ENCODE measurements around the gene LAMC1.
"Not testable (repeated sequence)": the region's sequence is repeated elsewhere in the genome, so short reads cannot be mapped to it uniquely, and the experiment has no call there.

The LAMC1 gene

DNA sequence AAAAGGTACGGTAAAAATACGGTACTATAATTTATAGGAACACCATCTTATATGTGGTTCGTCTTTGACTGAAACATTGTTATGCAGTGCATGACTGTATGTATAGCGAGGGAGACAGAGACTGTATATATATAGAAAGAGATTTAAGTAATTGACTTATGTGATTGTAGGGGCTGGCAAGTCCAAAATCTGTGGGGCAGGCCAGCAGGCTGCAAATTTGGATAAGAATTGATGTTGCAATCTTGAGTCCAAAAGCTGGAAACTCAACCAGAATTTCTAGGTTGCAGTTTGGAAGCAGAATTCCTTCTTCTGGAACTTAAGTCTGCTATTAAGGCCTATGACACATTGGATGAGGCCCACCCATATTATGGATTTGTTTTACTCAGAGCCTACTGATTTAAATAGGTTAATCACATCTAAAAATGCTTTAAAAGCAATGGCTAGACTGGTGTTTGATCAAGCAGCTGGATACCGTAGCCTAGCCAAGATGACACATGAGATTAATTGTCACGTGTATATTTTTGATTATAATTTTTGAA is 42.0 kb downstream of the LAMC1 start:
- H3K27ac ChIP-seq (ENCODE audit: low read depth, low read length): no peak overlapping the region
- H2BK5ac ChIP-seq (ENCODE audit: low read depth, low read length, poor library complexity): no peak overlapping the region
- peaks cover 2 to 4% of the 10 kb centered on the region in 2 experiments for H3K4me1 ChIP-seq (ENCODE audit: control insufficient read depth in 1 of 2, insufficient read depth in 2 of 2, low read length in 2 of 2)
- no peak overlapping the region for H3K4me3 ChIP-seq (ENCODE audit: low read depth, low read length)
- no peak overlapping the region for H2BK120ac ChIP-seq (ENCODE audit: insufficient read depth, low read length, poor library complexity)
- H4K12ac ChIP-seq (ENCODE audit: low read depth, low read length): no peak overlapping the region
- H3K79me1 ChIP-seq (ENCODE audit: low read length): no peaks in the 10 kb centered on the region
- H4K8ac ChIP-seq (ENCODE audit: low read depth, low read length): no peak overlapping the region
- no peak overlapping the region for H3K4me2 ChIP-seq (ENCODE audit: low read length)
- DNase-seq: no peak
- H2BK12ac ChIP-seq (ENCODE audit: low read length): no peak overlapping the region
- no peak overlapping the region for H3K14ac ChIP-seq (ENCODE audit: low read length)
- no peaks in the 10 kb centered on the region for H3K27me3 ChIP-seq (ENCODE audit: insufficient read depth, low read length)
- H3K23ac ChIP-seq (ENCODE audit: low read length): no peak overlapping the region
- no peak overlapping the region for H3K4ac ChIP-seq (ENCODE audit: low read depth, low read length)
- H3K79me2 ChIP-seq (ENCODE audit: control insufficient read depth, insufficient read depth, low read length, poor library complexity): no peaks in the 10 kb centered on the region
- H3K36me3 ChIP-seq (ENCODE audit: control insufficient read depth in 1 of 2, insufficient read depth in 2 of 2, low read length in 2 of 2): no peaks in the 10 kb centered on the region
- H3K9ac ChIP-seq (ENCODE audit: low read length): no peak overlapping the region
- no peak overlapping the region for H2AFZ ChIP-seq (ENCODE audit: insufficient read depth, low read length, poor library complexity)
- H3K18ac ChIP-seq (ENCODE audit: low read length): no peak overlapping the region
- H4K91ac ChIP-seq (ENCODE audit: low read depth, low read length): no peak overlapping the region
- no peak overlapping the region for H2AK5ac ChIP-seq (ENCODE audit: low read length)
- no peaks in the 10 kb centered on the region for H3K9me3 ChIP-seq (ENCODE audit: insufficient read depth, low read depth, low read length)
- WGBS (ENCODE audit: extremely low coverage, insufficient coverage, insufficient read length): no CpG with 5 or more reads among the region's 6 CpGs

- not testable (repeated sequence) for H3K23ac ChIP-seq (ENCODE audit: low read length); H4K91ac ChIP-seq (ENCODE audit: low read depth, low read length); H3K4me2 ChIP-seq (ENCODE audit: low read length); H2BK12ac ChIP-seq (ENCODE audit: low read length); H3K79me1 ChIP-seq (ENCODE audit: low read length); H2BK120ac ChIP-seq (ENCODE audit: insufficient read depth, low read length, poor library complexity); H3K36me3 ChIP-seq (ENCODE audit: control insufficient read depth in 1 of 2, insufficient read depth in 2 of 2, low read length in 2 of 2); H3K4me1 ChIP-seq (ENCODE audit: control insufficient read depth in 1 of 2, insufficient read depth in 2 of 2, low read length in 2 of 2); H3K9ac ChIP-seq (ENCODE audit: low read length); H3K4me3 ChIP-seq (ENCODE audit: low read depth, low read length); H3K27me3 ChIP-seq (ENCODE audit: insufficient read depth, low read length); H3K27ac ChIP-seq (ENCODE audit: low read depth, low read length); H3K79me2 ChIP-seq (ENCODE audit: control insufficient read depth, insufficient read depth, low read length, poor library complexity); DNase-seq; H2AK5ac ChIP-seq (ENCODE audit: low read length); H4K12ac ChIP-seq (ENCODE audit: low read depth, low read length); H3K9me3 ChIP-seq (ENCODE audit: insufficient read depth, low read depth, low read length); H2BK5ac ChIP-seq (ENCODE audit: low read depth, low read length, poor library complexity); H3K4ac ChIP-seq (ENCODE audit: low read depth, low read length); H3K14ac ChIP-seq (ENCODE audit: low read length); H3K18ac ChIP-seq (ENCODE audit: low read length); H4K8ac ChIP-seq (ENCODE audit: low read depth, low read length); H2AFZ ChIP-seq (ENCODE audit: insufficient read depth, low read length, poor library complexity)
- no CpG with 5 or more reads among the region's 2 CpGs for WGBS (ENCODE audit: extremely low coverage, insufficient coverage, insufficient read length)
Observed at GRCh38 chr1:183066432-183066831, 43.2 kb downstream of the LAMC1 start.

DNA sequence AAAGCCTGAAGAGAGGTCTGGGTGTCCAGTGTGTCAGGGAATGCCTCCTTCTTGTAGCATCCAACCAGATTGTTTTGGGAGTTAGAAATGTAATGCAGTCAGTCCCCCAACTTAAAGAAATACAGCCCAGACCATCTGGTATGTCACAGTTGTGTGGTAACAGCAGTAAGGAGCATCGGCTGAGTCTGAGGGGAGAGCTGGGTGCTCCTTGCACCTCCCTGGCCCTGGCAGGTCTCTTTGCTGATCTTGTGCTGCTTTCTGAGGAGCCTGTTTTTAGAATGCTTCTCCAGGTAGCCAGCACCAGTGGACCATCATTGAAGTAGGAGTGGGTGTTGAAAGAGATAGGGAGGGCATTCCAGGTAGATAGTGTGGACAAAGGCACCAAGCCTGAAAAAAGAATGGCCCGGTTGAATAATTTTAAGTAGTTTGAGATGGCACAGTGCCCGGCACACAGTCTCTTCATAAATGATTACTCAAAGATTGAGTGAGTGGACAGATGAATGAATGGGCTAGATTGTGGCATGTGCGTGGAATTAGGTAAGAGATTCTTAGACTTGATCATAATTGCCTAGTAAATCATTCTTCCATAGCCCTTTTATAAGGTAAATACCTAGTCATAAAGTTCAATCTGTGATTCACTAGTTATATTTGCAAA is 46.5 kb downstream of the LAMC1 start:
- Histone ChIP-seq H3K4me1 (ENCODE audit: control insufficient read depth in 1 of 2, insufficient read depth in 2 of 2, low read length in 2 of 2) (peaks cover 0 to 5% of the 10 kb centered on the region in 2 experiments), H3K79me2 (ENCODE audit: control insufficient read depth, insufficient read depth, low read length, poor library complexity) (no peaks in the 10 kb centered on the region), H4K12ac (ENCODE audit: low read depth, low read length) (no peak overlapping the region), H2AK5ac (ENCODE audit: low read length) (no peak overlapping the region), H3K27ac (ENCODE audit: low read depth, low read length) (no peak overlapping the region), H3K9ac (ENCODE audit: low read length) (no peak overlapping the region), H3K79me1 (ENCODE audit: low read length) (no peaks in the 10 kb centered on the region), H2BK5ac (ENCODE audit: low read depth, low read length, poor library complexity) (no peak overlapping the region), H3K14ac (ENCODE audit: low read length) (no peak overlapping the region), H4K8ac (ENCODE audit: low read depth, low read length) (no peak overlapping the region), H3K27me3 (ENCODE audit: insufficient read depth, low read length) (no peaks in the 10 kb centered on the region), H3K9me3 (ENCODE audit: insufficient read depth, low read depth, low read length) (no peaks in the 10 kb centered on the region), H3K18ac (ENCODE audit: low read length) (no peak overlapping the region), H2AFZ (ENCODE audit: insufficient read depth, low read length, poor library complexity) (no peak overlapping the region), H2BK120ac (ENCODE audit: insufficient read depth, low read length, poor library complexity) (no peak overlapping the region), H3K23ac (ENCODE audit: low read length) (no peak overlapping the region), H2BK12ac (ENCODE audit: low read length) (no peak overlapping the region), H3K36me3 (ENCODE audit: control insufficient read depth in 1 of 2, insufficient read depth in 2 of 2, low read length in 2 of 2) (no peaks in the 10 kb centered on the region), H3K4me2 (ENCODE audit: low read length) (no peak overlapping the region), H4K91ac (ENCODE audit: low read depth, low read length) (no peak overlapping the region), H3K4me3 (ENCODE audit: low read depth, low read length) (no peak overlapping the region), H3K4ac (ENCODE audit: low read depth, low read length) (no peak overlapping the region)
- no peak for DNase-seq
- WGBS (ENCODE audit: extremely low coverage, insufficient coverage, insufficient read length): no CpG with 5 or more reads among the region's 4 CpGs

DNA sequence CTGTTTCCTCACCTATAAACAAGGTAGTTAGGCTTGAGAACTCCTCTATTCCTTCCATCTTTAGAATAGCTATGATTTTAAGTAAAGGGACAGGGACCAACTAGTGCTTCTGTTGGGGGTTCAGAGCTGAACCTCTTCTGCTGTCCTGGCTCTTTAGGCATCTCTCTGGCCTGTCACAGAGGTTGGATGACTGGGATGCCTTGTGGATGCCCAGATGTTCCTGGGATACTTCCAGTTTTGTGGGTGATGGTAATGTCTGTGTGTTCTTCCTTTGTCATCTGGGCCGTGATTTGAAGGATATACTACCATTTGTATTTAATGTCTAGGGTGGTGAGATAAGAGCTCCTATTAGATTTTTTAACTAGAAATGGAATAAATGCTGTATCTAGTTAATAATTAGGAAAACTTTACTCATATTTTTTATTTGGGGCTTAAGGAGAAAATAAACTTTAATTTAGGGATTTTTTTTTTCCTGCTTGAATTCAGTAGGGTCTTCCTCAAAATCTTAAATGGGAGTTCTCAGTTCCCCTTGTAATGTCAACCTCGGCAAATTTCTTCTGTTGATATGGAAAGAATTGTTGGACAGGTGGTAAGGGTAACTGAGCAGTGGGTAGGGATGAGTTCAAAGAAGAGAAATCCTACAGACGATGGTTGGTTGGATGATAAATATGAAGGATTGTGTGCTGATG is 47.2 kb downstream of the LAMC1 start:
- Histone ChIP-seq H3K18ac (ENCODE audit: low read length) (no peak overlapping the region), H2BK12ac (ENCODE audit: low read length) (no peak overlapping the region), H3K4me3 (ENCODE audit: low read depth, low read length) (no peak overlapping the region), H4K91ac (ENCODE audit: low read depth, low read length) (no peak overlapping the region), H3K27me3 (ENCODE audit: insufficient read depth, low read length) (no peaks in the 10 kb centered on the region), H3K27ac (ENCODE audit: low read depth, low read length) (no peak overlapping the region), H4K8ac (ENCODE audit: low read depth, low read length) (no peak overlapping the region), H3K79me1 (ENCODE audit: low read length) (no peaks in the 10 kb centered on the region), H2BK5ac (ENCODE audit: low read depth, low read length, poor library complexity) (no peak overlapping the region), H3K4me2 (ENCODE audit: low read length) (no peak overlapping the region), H3K9me3 (ENCODE audit: insufficient read depth, low read depth, low read length) (no peaks in the 10 kb centered on the region), H2BK120ac (ENCODE audit: insufficient read depth, low read length, poor library complexity) (no peak overlapping the region), H3K4me1 (ENCODE audit: control insufficient read depth in 1 of 2, insufficient read depth in 2 of 2, low read length in 2 of 2) (peaks cover 0 to 5% of the 10 kb centered on the region in 2 experiments), H3K4ac (ENCODE audit: low read depth, low read length) (no peak overlapping the region), H3K14ac (ENCODE audit: low read length) (no peak overlapping the region), H3K79me2 (ENCODE audit: control insufficient read depth, insufficient read depth, low read length, poor library complexity) (no peaks in the 10 kb centered on the region), H3K9ac (ENCODE audit: low read length) (no peak overlapping the region), H4K12ac (ENCODE audit: low read depth, low read length) (no peak overlapping the region), H3K23ac (ENCODE audit: low read length) (no peak overlapping the region), H3K36me3 (ENCODE audit: control insufficient read depth in 1 of 2, insufficient read depth in 2 of 2, low read length in 2 of 2) (no peaks in the 10 kb centered on the region), H2AFZ (ENCODE audit: insufficient read depth, low read length, poor library complexity) (no peak overlapping the region), H2AK5ac (ENCODE audit: low read length) (no peak overlapping the region)
- no CpG with 5 or more reads among the region's 3 CpGs for WGBS (ENCODE audit: extremely low coverage, insufficient coverage, insufficient read length)
- DNase-seq: no peak
